GM08714 (cell line): ENCODE results near the gene CD8B2.
"Not testable (repeated sequence)": the region's sequence is repeated elsewhere in the genome, so short reads cannot be mapped to it uniquely, and the experiment has no call there.

Experiments used
- H3K4me3 ChIP-seq: fragments of 200-500 bp; sonication (Bioruptor generic); 2 replicates; pipeline ENCODE4 v1.5.1; 2014; ENCODE audit warnings: mild to moderate bottlenecking, low read length, inconsistent platforms
- ZNF274 ChIP-seq: IDR thresholded peaks from 2 replicates; pipeline ENCODE4 v1.6.1; 2012; ENCODE audit warnings: mild to moderate bottlenecking, low read depth, low read length

The CD8B2 gene

DNA sequence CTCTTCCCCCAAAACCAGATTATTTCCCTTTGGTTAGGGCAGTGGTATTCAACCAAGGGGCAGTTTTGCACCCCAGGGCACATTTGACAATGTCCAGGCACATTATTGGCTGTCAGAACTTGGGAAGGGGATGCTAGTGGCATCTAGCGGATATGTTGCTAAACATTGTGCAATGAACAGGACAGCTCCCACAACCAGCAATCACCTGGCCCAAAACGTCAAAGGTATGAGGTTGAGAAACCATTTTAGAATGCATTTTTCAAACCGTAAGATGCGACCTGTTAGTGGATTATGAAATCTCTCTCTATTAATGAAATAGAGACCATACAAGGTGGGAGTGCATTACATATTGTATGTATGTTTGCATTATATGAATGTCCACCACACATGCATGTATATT is 54.2 kb downstream of the CD8B2 start:
- H3K4me3 ChIP-seq: no peak overlapping the region
- TF ChIP-seq ZNF274: no peak

DNA sequence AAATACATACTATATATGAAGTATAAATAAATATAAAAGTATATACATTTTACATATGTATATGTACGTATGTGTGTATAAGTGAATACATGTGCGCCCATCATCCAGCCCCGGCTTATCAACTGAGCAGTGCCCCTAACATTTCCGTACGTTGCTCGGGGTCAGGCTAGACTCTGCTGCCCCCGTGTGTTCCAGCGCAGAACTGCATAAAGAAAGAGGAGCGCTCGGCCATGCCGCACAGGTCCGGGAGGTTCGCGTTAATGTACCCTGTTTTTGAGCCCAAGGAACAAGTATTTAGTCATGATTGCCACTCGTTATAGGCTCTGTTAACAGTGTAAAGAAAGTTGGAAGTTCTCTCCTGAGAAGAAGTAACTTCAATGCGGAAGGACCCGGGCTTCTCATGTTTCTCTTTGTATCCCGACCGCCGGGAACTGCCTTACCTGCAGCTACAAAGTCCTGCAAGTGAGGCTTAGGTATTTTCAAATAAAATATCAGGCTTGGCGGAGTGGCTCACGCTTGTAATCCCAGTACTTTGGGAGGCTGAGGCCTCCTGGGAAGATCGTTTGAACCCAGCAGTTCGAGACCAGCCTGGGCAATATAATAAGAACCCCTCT is 55.7 kb downstream of the CD8B2 start:
- no peak overlapping the region for H3K4me3 ChIP-seq
- no peak for TF ChIP-seq ZNF274

DNA sequence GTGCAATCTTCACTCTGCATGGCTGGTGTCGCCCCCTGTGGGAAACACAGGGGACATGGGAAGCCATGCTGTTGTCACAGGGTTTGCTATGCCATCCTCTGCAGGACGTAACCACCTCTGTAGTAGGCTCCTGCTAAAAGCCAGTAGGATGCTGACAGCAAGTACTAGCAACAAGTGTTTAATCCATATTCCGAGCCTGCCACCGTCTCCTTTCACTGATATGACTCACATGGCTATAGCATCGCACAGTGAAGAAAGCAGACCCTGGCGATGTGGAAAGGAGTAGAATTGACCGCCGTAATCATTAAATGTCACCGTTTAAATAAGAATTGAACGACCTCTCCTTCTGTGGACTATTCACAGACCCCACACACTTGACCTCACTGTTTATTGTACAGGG is 57.8 kb downstream of the CD8B2 start:
- H3K4me3 ChIP-seq: no peak overlapping the region
- no peak for TF ChIP-seq ZNF274

DNA sequence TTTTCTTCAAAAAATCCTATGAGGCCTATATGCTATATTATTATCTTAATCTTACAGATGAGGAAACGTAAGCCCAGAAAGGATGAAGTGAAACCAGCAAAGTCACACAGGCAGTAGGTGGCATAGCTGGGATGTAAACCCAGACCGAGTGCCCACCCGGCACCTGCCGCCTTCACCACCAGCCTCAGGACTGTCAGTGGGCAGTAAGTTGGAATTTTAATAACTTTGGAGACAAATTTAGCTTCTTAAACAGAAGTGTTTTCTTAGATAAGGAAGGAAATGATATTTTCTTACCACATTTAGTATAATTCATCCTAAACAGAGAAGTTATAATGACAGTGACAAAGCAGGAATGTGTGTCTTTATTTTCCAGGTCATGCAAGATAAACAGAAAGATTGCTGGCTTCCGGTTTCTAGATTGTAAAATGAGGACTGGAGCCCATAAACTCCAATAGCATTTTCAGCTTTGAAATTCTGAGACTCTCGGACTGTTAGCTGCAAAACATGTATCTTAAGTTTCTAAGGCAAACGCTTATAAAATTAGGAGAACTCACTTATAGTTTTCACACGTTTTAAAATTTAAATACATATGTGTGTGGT is 59.3 kb downstream of the CD8B2 start:
- no peak for TF ChIP-seq ZNF274
- no peak overlapping the region for H3K4me3 ChIP-seq

DNA sequence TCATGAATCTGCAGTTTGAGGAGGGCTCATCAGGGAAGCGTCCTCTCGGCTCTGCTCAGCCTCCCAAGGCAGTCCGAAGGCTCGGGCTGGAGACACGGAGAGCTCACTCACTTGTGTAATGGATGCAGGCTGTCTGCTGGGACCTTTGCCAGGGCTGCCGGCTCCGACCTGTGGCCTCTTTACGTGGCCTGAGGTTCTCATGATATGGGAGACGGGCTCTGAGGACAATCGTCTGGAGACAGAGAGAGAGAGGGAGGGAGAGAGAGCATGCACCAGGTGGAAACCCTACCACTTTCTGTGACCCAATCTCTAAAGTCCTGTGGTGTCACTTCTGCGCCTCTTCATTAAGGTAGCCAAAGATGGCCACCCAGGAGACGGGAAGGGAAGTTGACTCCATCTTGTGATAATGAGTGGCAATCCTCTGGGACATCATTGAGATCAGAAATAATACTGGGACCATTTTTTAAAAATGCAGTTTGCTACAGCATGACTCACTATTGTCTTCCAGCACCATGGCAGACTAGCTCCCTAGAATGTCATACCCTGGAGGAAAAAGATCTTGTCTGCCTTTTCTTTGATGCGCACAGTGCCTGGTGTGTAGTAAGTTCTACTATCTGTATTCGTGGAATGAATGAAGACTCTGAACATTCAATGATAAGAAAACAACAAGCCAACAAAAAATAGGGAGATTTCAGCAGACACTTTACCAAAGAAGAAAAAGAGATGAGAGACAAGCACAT is 60.2 kb downstream of the CD8B2 start:
- no peak for TF ChIP-seq ZNF274
- H3K4me3 ChIP-seq: no peak overlapping the region

DNA sequence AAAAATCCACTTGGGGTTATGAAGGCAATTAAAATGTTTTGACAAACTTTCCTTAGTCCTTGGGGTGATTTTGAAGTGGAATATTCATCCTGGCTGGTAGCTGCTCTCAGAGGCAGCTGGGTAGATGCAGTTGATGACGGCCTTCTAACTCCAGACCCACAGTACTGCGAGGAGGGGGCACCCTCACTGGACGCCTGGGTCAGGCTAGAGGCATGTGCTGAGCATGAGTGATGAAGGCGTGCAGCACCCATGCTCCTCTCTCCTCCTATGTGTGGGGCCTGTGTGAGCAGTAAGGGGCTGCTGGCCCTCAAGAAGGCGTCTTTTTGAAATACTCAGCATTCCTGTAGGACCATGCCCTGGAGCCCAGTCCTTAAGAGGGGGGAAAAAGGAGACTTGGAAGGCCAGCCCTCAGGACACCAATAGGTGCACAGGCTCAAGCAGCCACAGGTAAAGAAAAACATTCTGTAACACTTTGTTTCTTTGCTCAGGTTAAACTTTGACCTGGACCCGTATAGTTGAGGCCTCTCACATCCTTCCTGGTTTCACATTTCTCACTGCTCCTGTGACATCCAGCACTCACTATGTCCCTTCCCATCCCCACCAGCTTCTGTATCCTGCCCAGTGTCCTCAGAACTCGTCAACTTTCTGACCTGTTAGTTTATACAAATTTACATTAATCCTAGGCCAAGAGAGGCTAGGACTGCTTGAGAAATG is 64.4 kb downstream of the CD8B2 start:
- no peak overlapping the region for H3K4me3 ChIP-seq
- TF ChIP-seq ZNF274: no peak

DNA sequence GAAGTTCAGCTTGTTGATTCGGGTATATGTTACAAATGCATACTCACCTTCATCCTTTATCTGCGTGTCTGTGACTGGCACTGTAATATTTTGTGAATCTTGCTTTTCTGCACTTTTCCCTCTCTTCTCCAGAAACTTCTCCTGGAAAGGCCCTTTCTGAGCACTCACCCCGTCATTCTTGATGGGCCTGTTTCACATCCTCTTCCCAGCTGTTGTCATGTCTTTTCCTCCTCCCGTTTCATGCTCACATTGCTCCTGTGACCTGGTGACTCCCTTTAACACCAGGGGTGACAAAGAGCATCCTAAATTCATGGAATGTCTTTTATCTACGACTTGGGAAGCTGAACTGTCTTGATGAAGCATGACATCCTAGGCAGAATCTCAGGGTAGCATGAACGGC is 65.8 kb downstream of the CD8B2 start:
- TF ChIP-seq ZNF274: no peak
- H3K4me3 ChIP-seq: no peak overlapping the region

DNA sequence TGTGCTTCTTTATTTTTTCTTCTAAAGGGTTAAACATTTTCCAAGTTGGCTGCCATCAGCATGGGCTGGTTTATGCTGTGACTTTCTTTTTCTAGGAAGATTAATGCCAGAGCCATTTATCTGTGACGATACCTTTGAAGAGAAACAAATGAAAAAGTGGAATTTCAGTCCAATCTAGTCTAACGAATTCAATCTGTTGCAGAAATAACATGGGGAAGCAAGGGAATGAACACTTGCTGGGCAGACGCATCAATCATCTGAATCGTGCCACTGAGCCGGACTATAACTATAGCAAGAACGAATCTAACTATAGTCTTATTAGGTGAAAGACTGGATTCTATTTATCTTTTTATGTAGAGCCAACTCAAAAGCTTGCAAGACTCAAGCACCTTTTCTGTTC is 66.2 kb downstream of the CD8B2 start:
- H3K4me3 ChIP-seq: no peak overlapping the region
- TF ChIP-seq ZNF274: no peak

DNA sequence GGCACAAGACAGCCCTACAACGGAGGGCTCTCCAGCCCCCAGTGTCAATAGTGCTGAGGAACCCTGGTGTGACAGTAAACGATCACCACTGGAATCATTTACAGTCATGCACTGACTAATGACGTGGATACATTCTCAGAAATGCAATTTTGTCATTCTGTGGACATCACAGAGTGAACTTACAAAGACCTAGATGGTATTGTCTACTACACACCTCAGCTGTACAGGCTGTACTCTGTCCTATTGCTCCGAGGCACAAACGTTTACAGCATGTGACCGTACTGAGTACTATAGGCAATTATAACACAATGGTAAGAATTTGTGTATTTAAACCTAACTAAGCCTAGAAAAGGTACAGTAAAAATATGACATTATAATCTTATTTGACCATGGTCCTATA is 67.2 kb downstream of the CD8B2 start:
- TF ChIP-seq ZNF274: no peak
- H3K4me3 ChIP-seq: no peak overlapping the region

DNA sequence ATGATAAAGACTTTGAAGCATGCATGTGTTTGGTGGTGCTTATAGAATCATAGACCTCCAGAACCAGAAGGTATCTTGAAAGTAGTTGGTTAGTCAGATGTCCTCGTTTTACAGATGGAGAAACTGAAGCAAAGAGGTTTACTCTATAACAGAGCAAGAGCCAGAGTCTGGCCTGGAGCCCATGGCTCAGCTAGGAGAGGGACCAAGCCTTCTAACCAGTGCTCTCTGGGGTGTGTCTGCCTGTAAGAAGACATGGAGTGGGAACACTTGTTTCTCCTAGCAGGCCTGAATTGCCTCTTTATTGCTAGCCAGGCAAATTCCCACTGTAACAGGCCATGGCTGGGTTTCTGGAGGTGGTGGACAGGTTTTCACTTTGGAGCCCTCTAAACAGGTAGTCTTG is 67.9 kb downstream of the CD8B2 start:
- TF ChIP-seq ZNF274: no peak

DNA sequence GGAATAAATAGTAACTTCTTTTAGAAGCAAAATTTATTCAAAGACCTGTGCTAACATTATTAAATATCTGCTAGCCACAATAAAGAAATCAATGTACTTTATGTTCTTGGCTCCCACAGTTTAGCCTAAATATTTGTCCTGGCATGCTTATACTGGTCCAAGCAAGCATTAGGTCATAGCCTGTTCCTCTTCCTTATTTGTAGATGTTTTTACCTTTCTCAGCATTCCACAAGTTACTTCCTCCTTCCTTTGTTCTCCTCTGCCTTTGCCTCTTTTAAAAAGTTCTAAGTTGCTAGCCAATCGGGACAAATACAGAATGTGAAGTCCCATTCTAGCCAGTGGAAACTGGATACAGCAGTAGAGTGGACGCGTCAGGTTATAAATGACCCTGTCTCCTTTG is 72.6 kb downstream of the CD8B2 start:
- H3K4me3 ChIP-seq: not testable (repeated sequence)

More for the DNA sequence above, 67.9 kb downstream of the CD8B2 start:
- no peak overlapping the region for H3K4me3 ChIP-seq

DNA sequence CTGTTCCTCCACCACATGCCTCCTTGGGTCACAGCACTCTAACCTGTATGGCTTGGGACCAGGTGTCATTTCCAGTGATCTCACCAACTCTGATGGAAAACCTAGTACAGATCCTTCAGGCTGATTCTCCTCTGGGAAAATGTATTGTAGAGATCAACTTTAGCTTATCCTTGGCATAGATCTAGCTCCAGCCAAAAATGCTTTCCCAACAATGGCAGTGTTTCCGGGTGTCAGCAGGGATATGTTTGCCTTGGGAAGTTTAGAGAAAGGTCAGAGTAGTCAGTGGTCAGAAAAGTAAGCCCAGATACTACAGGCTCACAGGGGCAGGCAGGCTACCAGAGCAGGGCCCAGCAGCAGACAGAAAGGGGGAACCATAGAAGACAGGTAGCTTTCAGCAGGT is 73.6 kb downstream of the CD8B2 start:
- no peak for TF ChIP-seq ZNF274
- no peak overlapping the region for H3K4me3 ChIP-seq

DNA sequence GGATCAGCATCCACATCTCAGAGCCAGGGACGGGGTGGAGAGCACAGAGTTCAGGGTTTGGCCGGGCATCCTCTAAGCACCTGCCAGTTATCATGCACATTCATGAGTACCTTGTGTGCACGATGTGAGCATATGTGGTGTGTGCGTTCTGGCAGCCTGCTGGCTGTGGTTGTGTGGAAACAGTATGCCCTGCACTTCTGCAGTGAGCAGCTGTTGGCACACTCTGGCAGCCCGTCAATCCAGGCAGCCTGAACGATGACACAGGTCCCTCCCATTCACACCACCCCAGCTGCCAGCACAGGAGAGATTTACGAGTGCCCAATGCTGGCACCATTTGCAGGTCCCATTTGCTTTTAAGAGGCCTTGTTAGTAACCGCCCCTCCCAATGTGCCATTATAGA is 74.2 kb downstream of the CD8B2 start:
- no peak overlapping the region for H3K4me3 ChIP-seq
- no peak for TF ChIP-seq ZNF274

DNA sequence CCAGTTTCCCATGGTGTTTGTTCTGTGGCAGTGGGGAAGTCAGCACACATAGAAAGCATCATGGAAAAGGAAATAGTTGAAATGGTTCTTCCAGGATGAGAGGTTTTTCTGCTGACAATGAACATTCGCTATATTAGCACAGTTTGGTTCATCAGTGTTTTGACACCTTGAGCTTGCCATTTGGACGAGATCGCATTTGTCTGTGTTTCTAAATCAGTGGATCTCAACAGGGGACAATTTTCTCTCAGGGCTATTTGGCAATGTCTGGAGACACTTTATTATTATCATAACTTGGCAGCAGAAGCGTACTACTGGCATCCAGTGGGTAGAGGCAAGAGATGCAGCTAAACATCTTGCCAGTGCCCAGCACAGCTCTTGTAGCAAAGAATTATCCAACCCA is 74.6 kb downstream of the CD8B2 start:
- no peak overlapping the region for H3K4me3 ChIP-seq
- TF ChIP-seq ZNF274: no peak

DNA sequence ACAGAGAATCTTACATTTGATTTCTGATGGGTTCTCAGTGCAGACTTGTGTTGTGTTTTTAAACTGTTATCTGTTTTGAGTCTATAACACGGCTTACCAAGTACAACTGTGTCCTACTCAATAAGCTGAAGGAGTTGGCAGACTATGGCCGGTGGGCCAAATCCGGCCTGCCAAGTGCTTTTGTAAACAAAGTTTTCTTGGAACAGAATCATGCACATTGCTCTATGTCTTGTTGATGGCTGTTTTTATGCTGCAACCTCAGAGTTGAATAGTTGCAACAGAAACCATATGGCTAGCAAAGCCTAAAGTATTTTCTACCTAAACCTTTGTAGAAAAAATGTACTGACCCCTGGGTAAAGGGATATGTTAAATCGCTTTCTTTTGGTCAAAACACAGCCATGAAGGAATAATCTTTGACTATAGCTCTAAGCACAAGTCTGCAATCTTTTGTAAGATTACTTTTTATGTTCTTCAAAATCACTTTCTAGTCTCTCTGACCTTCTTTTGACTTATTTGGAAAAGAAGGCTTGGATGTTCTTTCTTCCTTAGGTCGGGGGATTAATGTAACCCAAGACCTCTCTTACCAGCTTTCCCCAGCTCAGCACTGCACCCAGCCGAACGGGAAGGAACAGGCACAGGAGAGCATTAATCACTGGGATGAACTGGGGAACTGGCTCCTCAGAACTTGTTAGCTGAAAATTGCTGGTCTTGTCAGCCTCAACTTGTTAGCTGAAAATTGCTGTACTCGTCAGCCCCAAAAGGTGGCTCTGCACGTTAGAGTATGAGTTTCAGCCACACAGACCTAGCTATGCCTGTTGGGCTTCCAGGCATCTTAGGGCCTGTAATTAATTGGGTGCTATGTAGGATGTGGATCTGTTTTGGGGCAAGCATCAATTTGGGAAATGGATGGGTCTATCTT is 75.4 kb downstream of the CD8B2 start:
- no peak overlapping the region for H3K4me3 ChIP-seq
- TF ChIP-seq ZNF274: no peak
